MM.1S (cell line): Measurements from ENCODE around the gene SLC45A3.

ENCODE experiments used
- DNase-seq: peaks from one replicate; pipeline ENCODE4 v3.0.0-alpha.2; 2015
- H2AFZ ChIP-seq: fragments of 300-600 bp; sonication (generic); 2 replicates; pipeline ENCODE4 v1.6.0; 2016; ENCODE audit warnings: antibody characterized with exemption, low read length
- H3F3A ChIP-seq: fragments of 300-600 bp; sonication (generic); 2 replicates; pipeline ENCODE4 v1.6.1; 2016; ENCODE audit warnings: mild to moderate bottlenecking, antibody characterized with exemption, low read length, moderate library complexity, mixed read lengths; ENCODE audit not compliant: insufficient read depth
- H3K27ac ChIP-seq: fragments of 300-600 bp; sonication (generic); 2 replicates; pipeline ENCODE4 v1.5.1; 2016; ENCODE audit warnings: mild to moderate bottlenecking, low read length
- H3K27me3 ChIP-seq: fragments of 300-600 bp; sonication (generic); replicated peaks from 2 replicates; pipeline ENCODE4 v1.6.0; 2016; ENCODE audit warnings: low read length; ENCODE audit not compliant: insufficient read depth
- H3K36me3 ChIP-seq: fragments of 300-600 bp; sonication (generic); replicated peaks from 2 replicates; pipeline ENCODE4 v1.6.1; 2016; ENCODE audit warnings: mild to moderate bottlenecking, low read length, mixed read lengths; ENCODE audit not compliant: insufficient read depth
- H3K4me1 ChIP-seq: fragments of 300-600 bp; sonication (generic); 2 replicates; pipeline ENCODE4 v1.6.1; 2016; ENCODE audit warnings: low read length, mixed read lengths
- H3K4me2 ChIP-seq: fragments of 300-600 bp; sonication (generic); 2 replicates; pipeline ENCODE4 v1.6.0; 2016; ENCODE audit warnings: low read depth, low read length
- H3K4me3 ChIP-seq: fragments of 300-600 bp; sonication (generic); 2 replicates; pipeline ENCODE4 v1.5.1; 2016; ENCODE audit warnings: low read length, mixed read lengths
- H3K79me2 ChIP-seq: fragments of 300-600 bp; sonication (generic); 2 replicates; pipeline ENCODE4 v1.6.1; 2016; ENCODE audit warnings: mixed run types, low read length, mixed read lengths
- H3K9ac ChIP-seq: fragments of 300-600 bp; sonication (generic); 2 replicates; pipeline ENCODE4 v1.6.1; 2016; ENCODE audit warnings: low read length, mixed read lengths
- H3K9me2 ChIP-seq: fragments of 300-600 bp; sonication (generic); replicated peaks from 2 replicates; pipeline ENCODE4 v1.6.1; 2016; ENCODE audit warnings: mild to moderate bottlenecking, low read length, mixed read lengths; ENCODE audit not compliant: insufficient read depth
- H3K9me3 ChIP-seq: fragments of 300-600 bp; sonication (generic); replicated peaks from 2 replicates; pipeline ENCODE4 v1.6.1; 2016; ENCODE audit warnings: mild to moderate bottlenecking, low read length, mixed read lengths; ENCODE audit not compliant: insufficient read depth
- H4K20me1 ChIP-seq: fragments of 300-600 bp; sonication (generic); 2 replicates; pipeline ENCODE4 v1.6.1; 2016; ENCODE audit warnings: mild to moderate bottlenecking, low read length, moderate library complexity, mixed read lengths; ENCODE audit not compliant: insufficient read depth
- CTCF ChIP-seq: fragments of 300-600 bp; sonication (generic); IDR thresholded peaks from 2 replicates; pipeline ENCODE4 v1.5.1; 2016; ENCODE audit warnings: antibody characterized with exemption, low read length, mixed read lengths
- EZH2 ChIP-seq: fragments of 300-600 bp; sonication (generic); optimal IDR thresholded peaks from 2 replicates; pipeline ENCODE3; 2017; ENCODE audit warnings: low read depth, mild to moderate bottlenecking, antibody characterized with exemption, low read length, mixed read lengths
- EZH2phosphoT487 ChIP-seq: fragments of 300-600 bp; sonication (generic); IDR thresholded peaks from 2 replicates; pipeline ENCODE4 v1.6.1; 2018; ENCODE audit warnings: antibody characterized with exemption, low read length

Gene SLC45A3

DNA sequence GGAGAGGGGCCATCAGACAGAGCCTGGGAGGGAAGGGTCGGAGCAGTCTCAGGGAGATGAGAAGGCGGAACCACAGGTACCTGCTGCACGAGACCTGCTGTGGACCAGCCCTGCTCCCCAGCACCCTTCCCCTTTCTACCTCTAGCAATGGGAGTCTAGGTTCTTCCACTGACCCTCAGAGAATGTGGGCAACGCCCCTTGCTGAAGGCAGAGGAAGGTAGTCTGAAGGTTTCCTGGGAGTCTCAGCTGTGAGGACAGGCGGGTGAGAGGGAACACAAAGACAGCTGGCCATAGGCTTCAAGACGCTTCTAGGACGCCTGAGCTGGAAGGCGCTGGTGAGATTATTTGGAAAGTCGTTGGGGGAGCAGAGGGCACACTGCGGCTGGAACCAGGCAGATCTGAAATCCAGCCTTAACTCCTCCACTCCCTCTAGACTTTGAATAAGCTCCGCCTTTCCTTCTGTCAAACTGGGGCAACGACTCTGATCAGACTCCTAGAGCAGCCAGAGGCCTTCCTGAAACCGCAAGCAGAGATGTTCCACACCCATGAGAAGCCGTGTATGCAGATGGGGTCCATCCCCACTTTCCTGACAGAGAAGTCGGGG is 18.1 kb downstream of the SLC45A3 start:
- Histone ChIP-seq H3K27ac (no peak overlapping the region), H3K4me1 (no peaks in the 10 kb centered on the region), H3K9ac (no peak overlapping the region), H3F3A (no peaks in the 10 kb centered on the region), H2AFZ (no peak overlapping the region), H3K36me3 (no peaks in the 10 kb centered on the region), H4K20me1 (no peaks in the 10 kb centered on the region), H3K9me2 (no peaks in the 10 kb centered on the region), H3K4me2 (no peak overlapping the region), H3K27me3 (peaks cover 81% of the 10 kb centered on the region), H3K79me2 (no peaks in the 10 kb centered on the region), H3K4me3 (no peak overlapping the region), H3K9me3 (no peaks in the 10 kb centered on the region)
- no peak for DNase-seq
- TF ChIP-seq CTCF = no peak
- TF ChIP-seq EZH2 = no peak
- no peak for TF ChIP-seq EZH2phosphoT487

DNA sequence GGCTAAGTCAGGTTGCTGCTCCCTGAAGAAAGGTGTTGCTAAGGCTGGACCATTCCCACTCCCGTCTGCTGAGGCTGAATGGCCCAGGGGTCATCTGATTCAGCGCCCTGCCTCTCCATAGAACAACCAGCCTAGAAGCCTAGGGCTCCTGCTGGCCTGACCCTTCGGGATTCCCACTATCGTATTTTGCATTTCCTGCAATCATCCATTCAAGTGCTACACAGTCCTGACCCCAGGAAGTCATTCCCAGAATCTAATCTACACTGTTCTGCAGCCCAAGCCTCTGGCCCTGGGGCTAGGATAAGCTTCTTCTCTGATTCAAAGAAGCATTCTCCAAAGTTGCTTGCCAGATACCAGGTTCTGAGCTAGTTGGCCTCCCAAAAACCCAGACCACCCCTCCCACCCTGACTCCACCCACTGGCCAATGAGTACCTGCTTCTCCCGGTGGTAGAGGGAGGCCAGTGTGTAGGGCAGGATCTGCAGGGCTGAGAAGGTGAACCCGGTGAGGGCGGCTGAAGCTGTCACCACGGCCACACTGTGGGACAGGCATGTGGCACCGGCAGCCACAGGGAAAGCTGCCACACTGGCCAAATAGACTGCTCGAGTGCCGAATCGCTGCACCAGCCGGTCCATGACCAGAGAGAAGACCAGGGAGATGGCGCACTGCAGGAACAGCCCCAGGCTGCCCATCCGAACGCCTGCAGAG is 18.7 kb downstream of the SLC45A3 start:
- H2AFZ ChIP-seq = no peak overlapping the region
- no peak overlapping the region for H3K27ac ChIP-seq
- no peak overlapping the region for H3K4me3 ChIP-seq

GRCh38 chr1:205660361-205660760 is 19.9 kb downstream of the SLC45A3 start:
- H3K79me2 ChIP-seq = no peaks in the 10 kb centered on the region
- peaks cover 74% of the 10 kb centered on the region for H3K27me3 ChIP-seq
- H3K27ac ChIP-seq = no peak overlapping the region
- no peaks in the 10 kb centered on the region for H3F3A ChIP-seq
- no peak overlapping the region for H3K4me3 ChIP-seq
- no peak overlapping the region for H2AFZ ChIP-seq
- DNase-seq = no peak
- no peaks in the 10 kb centered on the region for H3K4me1 ChIP-seq
- H3K4me2 ChIP-seq = no peak overlapping the region
- TF ChIP-seq CTCF (no peak), EZH2phosphoT487 (no peak)
- H3K9ac ChIP-seq = no peak overlapping the region
- no peaks in the 10 kb centered on the region for H3K9me2 ChIP-seq
- no peaks in the 10 kb centered on the region for H4K20me1 ChIP-seq
- no peaks in the 10 kb centered on the region for H3K36me3 ChIP-seq
- H3K9me3 ChIP-seq = no peaks in the 10 kb centered on the region

More for the DNA sequence above, 18.7 kb downstream of the SLC45A3 start:
- H3K36me3 ChIP-seq = no peaks in the 10 kb centered on the region
- H3K9ac ChIP-seq = no peak overlapping the region
- H3K4me1 ChIP-seq = no peaks in the 10 kb centered on the region
- no peak for DNase-seq
- H3K4me2 ChIP-seq = no peak overlapping the region
- no peaks in the 10 kb centered on the region for H3K79me2 ChIP-seq
- no peaks in the 10 kb centered on the region for H3K9me3 ChIP-seq
- TF ChIP-seq EZH2phosphoT487 (no peak), CTCF (no peak), EZH2 (no peak)
- no peaks in the 10 kb centered on the region for H3F3A ChIP-seq
- no peaks in the 10 kb centered on the region for H4K20me1 ChIP-seq
- peaks cover 79% of the 10 kb centered on the region for H3K27me3 ChIP-seq
- no peaks in the 10 kb centered on the region for H3K9me2 ChIP-seq
